GM21381 (cell line): ENCODE results near the gene INKA2.

Experiments
- ATAC-seq: cut with Tn5 transposase; IDR thresholded peaks from one replicate; pipeline ENCODE4 v1.9.1; 2021; ENCODE audit warnings: mild to moderate bottlenecking, moderate library complexity; ENCODE audit not compliant: unreplicated experiment

INKA2 gene

GRCh38 chr1:111734426-111734825, 4.8 kb downstream of the INKA2 start:
- ATAC-seq = no peak

GRCh38 chr1:111733992-111734341, 5.2 kb downstream of the INKA2 start:
- no peak for ATAC-seq

GRCh38 chr1:111733183-111733991, 5.8 kb downstream of the INKA2 start:
- ATAC-seq = no peak

- no peak for ATAC-seq
Observed at GRCh38 chr1:111732718-111733117, 6.5 kb downstream of the INKA2 start.

- ATAC-seq = no peak
Observed at GRCh38 chr1:111731956-111732355, 7.2 kb downstream of the INKA2 start.

- no peak for ATAC-seq
Observed at GRCh38 chr1:111730706-111731105, 8.5 kb downstream of the INKA2 start.

GRCh38 chr1:111729946-111730681, 9.1 kb downstream of the INKA2 start:
- ATAC-seq = no peak

- ATAC-seq = no peak
Observed at GRCh38 chr1:111729271-111729921, 9.8 kb downstream of the INKA2 start.

GRCh38 chr1:111727056-111727455, 12.1 kb downstream of the INKA2 start:
- ATAC-seq = no peak

- ATAC-seq = no peak
Observed at GRCh38 chr1:111725192-111725591, 14.0 kb downstream of the INKA2 start.

- ATAC-seq = no peak
Observed at GRCh38 chr1:111723871-111724270, 15.3 kb downstream of the INKA2 start.

- no peak for ATAC-seq
Observed at GRCh38 chr1:111723091-111723806, 15.9 kb downstream of the INKA2 start.

GRCh38 chr1:111720977-111721786, 18.0 kb downstream of the INKA2 start:
- no peak for ATAC-seq

- no peak for ATAC-seq
Observed at GRCh38 chr1:111720274-111720976, 18.8 kb downstream of the INKA2 start.

- no peak for ATAC-seq
Observed at GRCh38 chr1:111719674-111720132, 19.5 kb downstream of the INKA2 start.

GRCh38 chr1:111719135-111719534, 20.1 kb downstream of the INKA2 start:
- no peak for ATAC-seq

GRCh38 chr1:111717450-111717849, 21.7 kb downstream of the INKA2 start:
- ATAC-seq = no peak

GRCh38 chr1:111716333-111716732, 22.9 kb downstream of the INKA2 start:
- no peak for ATAC-seq

GRCh38 chr1:111709986-111710385, 29.2 kb downstream of the INKA2 start:
- no peak for ATAC-seq

GRCh38 chr1:111707906-111708305, 31.3 kb downstream of the INKA2 start:
- ATAC-seq = no peak
